A549 (cell line): ENCODE results near the gene CWC25. TPM values are rescaled to one million over a fixed set of nuclear protein-coding genes. Genes with fewer than 3 reads are reported as not detected.

Experiments
- CBX8 ChIP-seq: fragments of 200-600 bp; sonication (generic); IDR thresholded peaks from 2 replicates; pipeline ENCODE4 v1.6.1; 2016
- CEBPB ChIP-seq, 2 experiments: fragments of >200 bp in 1 of 2; sonication (Bioruptor Twin) in 1 of 2; formaldehyde crosslinking in 1 of 2; IDR thresholded peaks; 2 replicates each; pipeline ENCODE4 v1.6.1; 2012 to 2016
- EHF ChIP-seq: fragments of 250-450 bp; sonication (Bioruptor Pico); IDR thresholded peaks from 2 replicates; pipeline ENCODE4 v1.5.0; 2020; ENCODE audit warnings: mild to moderate bottlenecking
- EHMT2 ChIP-seq: fragments of 200-600 bp; sonication (generic); IDR thresholded peaks from 2 replicates; pipeline ENCODE4 v1.6.1; 2016; ENCODE audit warnings: antibody characterized with exemption, low read depth, mild to moderate bottlenecking, moderate library complexity
- FOSB ChIP-seq: fragments of 250-450 bp; sonication (Bioruptor Pico); IDR thresholded peaks from 2 replicates; pipeline ENCODE4 v1.5.0; 2020; ENCODE audit warnings: mild to moderate bottlenecking, moderate library complexity
- JUN ChIP-seq, 2 experiments: fragments of >200 bp; sonication (Bioruptor Twin); formaldehyde crosslinking; IDR thresholded peaks; 2 replicates in 1 of 2; 3 replicates in 1 of 2; pipeline ENCODE4 v1.6.1; 2016 to 2017
- MYC ChIP-seq: IDR thresholded peaks from 2 replicates; pipeline ENCODE4 v1.6.1; 2012; ENCODE audit warnings: mild to moderate bottlenecking, inconsistent platforms, low read length, improper control_type of control experiment, borderline replicate concordance
- NPAS2 ChIP-seq: fragments of 250-450 bp; sonication (Bioruptor Pico); IDR thresholded peaks from 2 replicates; pipeline ENCODE4 v1.8.0; 2022; ENCODE audit warnings: mild to moderate bottlenecking, moderate library complexity, borderline replicate concordance
- NR3C1 ChIP-seq: fragments of >200 bp; sonication (Bioruptor Twin); formaldehyde crosslinking; IDR thresholded peaks from 3 replicates; pipeline ENCODE4 v1.6.1; 2017
- POLR2A ChIP-seq: IDR thresholded peaks from 2 replicates; pipeline ENCODE4 v1.6.1; 2012; ENCODE audit warnings: mild to moderate bottlenecking, low read length
- RARB ChIP-seq: fragments of 250-450 bp; sonication (Bioruptor Pico); IDR thresholded peaks from 2 replicates; pipeline ENCODE4 v1.8.0; 2021; ENCODE audit warnings: mild to moderate bottlenecking, moderate library complexity
- RCOR1 ChIP-seq: fragments of 150-350 bp; IDR thresholded peaks from 2 replicates; pipeline ENCODE4 v1.6.1; 2014; ENCODE audit warnings: antibody characterized with exemption, low read length, low read depth
- RFX5 ChIP-seq: fragments of 450-650 bp; IDR thresholded peaks from 2 replicates; pipeline ENCODE4 v1.7.1; 2014; ENCODE audit warnings: antibody characterized with exemption, mild to moderate bottlenecking, moderate library complexity
- TFCP2L1 ChIP-seq: fragments of 250-450 bp; sonication (Bioruptor Pico); IDR thresholded peaks from 2 replicates; pipeline ENCODE4 v1.5.0; 2021; ENCODE audit warnings: mild to moderate bottlenecking
- ZC3H11A ChIP-seq: fragments of 450-650 bp; IDR thresholded peaks from 2 replicates; pipeline ENCODE4 v1.6.1; 2014; ENCODE audit warnings: antibody characterized with exemption, mild to moderate bottlenecking
- ZFP36 ChIP-seq: fragments of 450-650 bp; IDR thresholded peaks from 2 replicates; pipeline ENCODE4 v1.6.1; 2014; ENCODE audit warnings: borderline replicate concordance; ENCODE audit not compliant: partially characterized antibody
- ZNF302 ChIP-seq: fragments of 250-450 bp; sonication (Bioruptor Pico); IDR thresholded peaks from 2 replicates; pipeline ENCODE4 v1.9.0; 2021; ENCODE audit warnings: inconsistent platforms, mild to moderate bottlenecking, moderate library complexity
- polyA plus RNA-seq, 4 experiments: library from polyadenylated mRNA; depleted of rRNA in 3 of 4; stranded (reverse); fragments of >200 nt; fragmentation: RNase III in 1 of 4; extraction: RNeasy Plus Mini Kit Qiagen cat#74134 plus additional on column Dnase treatment in 1 of 4; gene quantifications; 2 replicates in 3 of 4; 3 replicates in 1 of 4; pipeline ENCODE4 v1.2.3, GENCODE V29; 2011 to 2017
- TF ChIP-seq, protein P1 (sequence below): fragments of >200 bp; sonication (Bioruptor Twin); formaldehyde crosslinking; IDR thresholded peaks from 3 replicates; pipeline ENCODE4 v1.6.1; 2016
- TF ChIP-seq, protein P2 (sequence below): fragments of 250-450 bp; sonication (Bioruptor Pico); IDR thresholded peaks from 2 replicates; pipeline ENCODE4 v1.5.0; 2020; ENCODE audit warnings: low read depth, mild to moderate bottlenecking, moderate library complexity
- TF ChIP-seq, protein P3 (sequence below): IDR thresholded peaks from 2 replicates; pipeline ENCODE4 v1.6.1; 2012; ENCODE audit warnings: low read depth, borderline replicate concordance
- TF ChIP-seq, protein P4 (sequence below): IDR thresholded peaks from 2 replicates; pipeline ENCODE4 v1.6.1; 2012
- TF ChIP-seq, protein P5 (sequence below): fragments of 200-600 bp; sonication (generic); IDR thresholded peaks from 2 replicates; pipeline ENCODE4 v1.6.1; 2016; ENCODE audit warnings: antibody characterized with exemption, mild to moderate bottlenecking, moderate library complexity
- TF ChIP-seq, protein P6 (sequence below): IDR thresholded peaks from 2 replicates; pipeline ENCODE4 v1.6.1; 2012

CWC25 gene
- polyA plus RNA-seq, 2 of the 4 experiments (the other 2 are of a cell fraction): 23.1 to 34.5 TPM

DNA sequence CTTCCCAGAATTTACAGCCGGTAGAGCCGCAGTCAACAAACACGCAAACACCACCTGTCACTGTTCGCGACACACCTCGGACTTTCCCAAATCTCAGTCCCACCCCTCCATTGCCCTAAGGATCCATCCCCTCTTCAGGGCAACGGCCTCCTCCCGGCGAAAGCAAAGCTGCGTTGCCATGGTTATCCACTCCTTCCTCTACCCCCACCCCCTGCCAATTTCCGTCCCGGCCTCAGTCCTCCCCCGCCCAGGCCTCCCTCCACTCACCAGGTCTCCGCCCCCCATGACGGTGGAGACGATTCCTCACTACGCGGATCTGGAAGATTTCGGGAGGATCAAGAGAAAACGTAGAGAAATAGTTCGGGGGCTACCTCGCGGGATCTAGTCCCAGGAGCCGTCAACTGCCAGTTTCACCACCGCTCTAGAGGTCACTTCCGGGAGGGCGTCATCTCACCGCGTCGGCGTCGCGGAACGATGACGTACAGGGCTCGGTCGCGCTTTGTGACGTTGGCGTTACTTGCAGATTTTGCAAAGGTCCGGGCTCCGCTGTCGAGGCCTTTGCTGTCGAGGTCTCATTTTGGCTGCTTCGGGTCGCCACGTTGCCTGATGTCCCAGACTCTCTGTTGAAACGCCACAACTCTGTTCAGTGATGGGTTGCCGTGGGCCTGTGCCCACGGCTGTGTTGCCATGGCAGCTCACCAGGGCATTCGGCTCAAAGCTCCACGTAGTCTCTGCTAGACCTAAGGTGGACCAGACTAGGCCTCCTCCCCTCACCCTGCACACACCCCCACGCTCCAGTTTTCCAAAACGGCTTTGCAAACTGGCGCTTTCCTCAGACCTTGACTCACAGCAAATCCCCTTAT is at the start of gene CWC25 (continued):
- TF ChIP-seq, protein P1, sequence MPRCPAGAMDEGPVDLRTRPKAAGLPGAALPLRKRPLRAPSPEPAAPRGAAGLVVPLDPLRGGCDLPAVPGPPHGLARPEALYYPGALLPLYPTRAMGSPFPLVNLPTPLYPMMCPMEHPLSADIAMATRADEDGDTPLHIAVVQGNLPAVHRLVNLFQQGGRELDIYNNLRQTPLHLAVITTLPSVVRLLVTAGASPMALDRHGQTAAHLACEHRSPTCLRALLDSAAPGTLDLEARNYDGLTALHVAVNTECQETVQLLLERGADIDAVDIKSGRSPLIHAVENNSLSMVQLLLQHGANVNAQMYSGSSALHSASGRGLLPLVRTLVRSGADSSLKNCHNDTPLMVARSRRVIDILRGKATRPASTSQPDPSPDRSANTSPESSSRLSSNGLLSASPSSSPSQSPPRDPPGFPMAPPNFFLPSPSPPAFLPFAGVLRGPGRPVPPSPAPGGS: peak; percentile 88; the same call in 1 of the 3 replicates
- TF ChIP-seq, protein P2, sequence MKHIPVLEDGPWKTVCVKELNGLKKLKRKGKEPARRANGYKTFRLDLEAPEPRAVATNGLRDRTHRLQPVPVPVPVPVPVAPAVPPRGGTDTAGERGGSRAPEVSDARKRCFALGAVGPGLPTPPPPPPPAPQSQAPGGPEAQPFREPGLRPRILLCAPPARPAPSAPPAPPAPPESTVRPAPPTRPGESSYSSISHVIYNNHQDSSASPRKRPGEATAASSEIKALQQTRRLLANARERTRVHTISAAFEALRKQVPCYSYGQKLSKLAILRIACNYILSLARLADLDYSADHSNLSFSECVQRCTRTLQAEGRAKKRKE: 0 out of 2 replicates have a peak, but pooled peaks have one; percentile 76
- TF ChIP-seq RFX5 (peak; percentile 69; the same call in 1 of the 2 replicates), ZNF302 (CRISPR knock-in tag) (peak; percentile 85; the same call in 1 of the 2 replicates), NR3C1 (no peak), ZC3H11A (no peak), JUN (IDR thresholded peaks at IDR 0.05) (peak; percentile 82 to 97), CBX8 (no peak), TFCP2L1 (peak; percentile 79; the same call in 1 of the 2 replicates), MYC (peak; percentile 74), ZFP36 (no peak), POLR2A (peak; percentile 69), EHMT2 (no peak), NPAS2 (CRISPR knock-in tag) (no peak), RARB (CRISPR knock-in tag) (no peak), RCOR1 (no peak), CEBPB (IDR thresholded peaks at IDR 0.05) (peak; percentile 41 to 81; a peak in 3 of 4 replicates), EHF (CRISPR knock-in tag) (peak; percentile 94), FOSB (CRISPR knock-in tag) (0 out of 2 replicates have a peak, but pooled peaks have one; percentile 38)
- TF ChIP-seq, protein P3, sequence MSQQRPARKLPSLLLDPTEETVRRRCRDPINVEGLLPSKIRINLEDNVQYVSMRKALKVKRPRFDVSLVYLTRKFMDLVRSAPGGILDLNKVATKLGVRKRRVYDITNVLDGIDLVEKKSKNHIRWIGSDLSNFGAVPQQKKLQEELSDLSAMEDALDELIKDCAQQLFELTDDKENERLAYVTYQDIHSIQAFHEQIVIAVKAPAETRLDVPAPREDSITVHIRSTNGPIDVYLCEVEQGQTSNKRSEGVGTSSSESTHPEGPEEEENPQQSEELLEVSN: peak; percentile 94
- TF ChIP-seq, protein P4, sequence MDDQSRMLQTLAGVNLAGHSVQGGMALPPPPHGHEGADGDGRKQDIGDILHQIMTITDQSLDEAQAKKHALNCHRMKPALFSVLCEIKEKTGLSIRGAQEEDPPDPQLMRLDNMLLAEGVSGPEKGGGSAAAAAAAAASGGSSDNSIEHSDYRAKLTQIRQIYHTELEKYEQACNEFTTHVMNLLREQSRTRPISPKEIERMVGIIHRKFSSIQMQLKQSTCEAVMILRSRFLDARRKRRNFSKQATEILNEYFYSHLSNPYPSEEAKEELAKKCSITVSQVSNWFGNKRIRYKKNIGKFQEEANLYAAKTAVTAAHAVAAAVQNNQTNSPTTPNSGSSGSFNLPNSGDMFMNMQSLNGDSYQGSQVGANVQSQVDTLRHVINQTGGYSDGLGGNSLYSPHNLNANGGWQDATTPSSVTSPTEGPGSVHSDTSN: no peak
- TF ChIP-seq, protein P5, sequence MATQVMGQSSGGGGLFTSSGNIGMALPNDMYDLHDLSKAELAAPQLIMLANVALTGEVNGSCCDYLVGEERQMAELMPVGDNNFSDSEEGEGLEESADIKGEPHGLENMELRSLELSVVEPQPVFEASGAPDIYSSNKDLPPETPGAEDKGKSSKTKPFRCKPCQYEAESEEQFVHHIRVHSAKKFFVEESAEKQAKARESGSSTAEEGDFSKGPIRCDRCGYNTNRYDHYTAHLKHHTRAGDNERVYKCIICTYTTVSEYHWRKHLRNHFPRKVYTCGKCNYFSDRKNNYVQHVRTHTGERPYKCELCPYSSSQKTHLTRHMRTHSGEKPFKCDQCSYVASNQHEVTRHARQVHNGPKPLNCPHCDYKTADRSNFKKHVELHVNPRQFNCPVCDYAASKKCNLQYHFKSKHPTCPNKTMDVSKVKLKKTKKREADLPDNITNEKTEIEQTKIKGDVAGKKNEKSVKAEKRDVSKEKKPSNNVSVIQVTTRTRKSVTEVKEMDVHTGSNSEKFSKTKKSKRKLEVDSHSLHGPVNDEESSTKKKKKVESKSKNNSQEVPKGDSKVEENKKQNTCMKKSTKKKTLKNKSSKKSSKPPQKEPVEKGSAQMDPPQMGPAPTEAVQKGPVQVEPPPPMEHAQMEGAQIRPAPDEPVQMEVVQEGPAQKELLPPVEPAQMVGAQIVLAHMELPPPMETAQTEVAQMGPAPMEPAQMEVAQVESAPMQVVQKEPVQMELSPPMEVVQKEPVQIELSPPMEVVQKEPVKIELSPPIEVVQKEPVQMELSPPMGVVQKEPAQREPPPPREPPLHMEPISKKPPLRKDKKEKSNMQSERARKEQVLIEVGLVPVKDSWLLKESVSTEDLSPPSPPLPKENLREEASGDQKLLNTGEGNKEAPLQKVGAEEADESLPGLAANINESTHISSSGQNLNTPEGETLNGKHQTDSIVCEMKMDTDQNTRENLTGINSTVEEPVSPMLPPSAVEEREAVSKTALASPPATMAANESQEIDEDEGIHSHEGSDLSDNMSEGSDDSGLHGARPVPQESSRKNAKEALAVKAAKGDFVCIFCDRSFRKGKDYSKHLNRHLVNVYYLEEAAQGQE: peak; percentile 73
- TF ChIP-seq, protein P6, sequence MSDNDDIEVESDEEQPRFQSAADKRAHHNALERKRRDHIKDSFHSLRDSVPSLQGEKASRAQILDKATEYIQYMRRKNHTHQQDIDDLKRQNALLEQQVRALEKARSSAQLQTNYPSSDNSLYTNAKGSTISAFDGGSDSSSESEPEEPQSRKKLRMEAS: peak; percentile 99
